ENCODE results near the gene MAP6D1.

MAP6D1 gene

DNA sequence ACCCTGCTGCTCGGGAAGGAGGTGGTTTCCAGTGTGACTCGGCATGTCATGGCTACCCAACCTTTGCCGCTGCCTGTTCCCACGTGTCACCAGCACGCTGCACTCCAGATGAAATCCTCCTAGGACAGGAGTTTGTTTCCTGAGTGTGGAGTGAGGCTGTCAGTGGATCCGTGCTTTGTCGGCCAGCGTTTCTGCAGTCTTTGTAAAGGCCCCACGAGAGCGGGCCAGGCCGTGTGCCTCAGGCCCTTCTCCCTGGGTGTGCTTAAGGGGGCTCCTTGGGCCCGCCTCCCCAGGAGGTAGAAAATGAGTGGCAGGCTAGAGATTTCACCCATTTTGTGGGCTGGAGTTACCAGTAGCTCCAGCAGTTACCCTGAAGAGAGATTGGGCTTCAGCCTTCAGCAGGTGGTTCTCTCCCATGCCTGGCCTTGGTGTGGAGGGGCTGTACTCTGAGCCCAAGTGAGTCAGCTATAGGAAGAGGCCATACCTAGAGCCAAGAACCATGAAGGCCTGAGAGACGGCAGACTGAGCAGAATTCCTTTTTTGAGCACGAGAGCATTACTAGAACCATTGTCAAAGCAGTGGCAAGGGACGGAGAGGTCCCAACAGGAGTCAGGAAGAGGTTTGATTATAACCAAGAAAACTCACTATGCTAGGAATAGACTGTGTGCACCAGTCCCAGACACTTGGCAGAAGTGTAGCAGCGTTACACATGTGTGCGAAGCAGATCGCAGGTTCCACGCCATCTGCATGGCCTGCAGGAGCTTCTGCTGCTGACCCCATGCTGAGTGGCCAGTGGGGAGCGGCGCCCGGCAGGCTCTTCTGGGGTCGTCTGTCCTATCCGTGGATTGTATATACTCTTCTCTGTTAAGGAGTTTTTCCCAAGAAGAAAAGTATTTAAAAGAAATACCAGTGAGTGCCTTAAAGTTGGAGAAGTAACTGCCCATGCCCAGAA is 14.5 kb downstream of the MAP6D1 start:
- no peaks in the 10 kb centered on the region for H3K27me3 ChIP-seq (ENCODE audit: insufficient read depth, low read length, poor library complexity, severe bottlenecking)
- H3K9me2 ChIP-seq (replicated peaks; ENCODE audit: low read depth, low read length): no peaks in the 10 kb centered on the region
- H3K9me3 ChIP-seq (ENCODE audit: insufficient read depth, low read depth, low read length): no peaks in the 10 kb centered on the region
- no peaks in the 10 kb centered on the region for H3K79me2 ChIP-seq (ENCODE audit: insufficient read depth, low read length)
- H3F3A ChIP-seq (ENCODE audit: low read depth): no peaks in the 10 kb centered on the region
- H3K4me2 ChIP-seq (ENCODE audit: low read depth, low read length, poor library complexity, severe bottlenecking): no peak overlapping the region
- H3K4me3 ChIP-seq (ENCODE audit: low read length, poor library complexity, severe bottlenecking): no peak overlapping the region
- peaks cover 65% of the 10 kb centered on the region; the same call in 1 of the 2 replicates for H3K36me3 ChIP-seq (ENCODE audit: insufficient read depth, low read length)
- H2AFZ ChIP-seq (ENCODE audit: low read length): no peak overlapping the region
- no peaks in the 10 kb centered on the region for H4K20me1 ChIP-seq (ENCODE audit: insufficient read depth, low read length, poor library complexity, severe bottlenecking)
- no peaks in the 10 kb centered on the region for H3K4me1 ChIP-seq (ENCODE audit: insufficient read depth, low read length, poor library complexity, severe bottlenecking)
- H3K9ac ChIP-seq (ENCODE audit: low read depth, low read length, poor library complexity, severe bottlenecking): no peak overlapping the region
- no peak for TF ChIP-seq EZH2phosphoT487 (IDR thresholded peaks at IDR 0.05; ENCODE audit: borderline replicate concordance)
- no peak for TF ChIP-seq CTCF (conservative IDR thresholded peaks at IDR 0.05; ENCODE audit: low read length)

GRCh38 chr3:183809270-183809669 is 16.1 kb downstream of the MAP6D1 start:
- no peak overlapping the region for H2AFZ ChIP-seq (ENCODE audit: low read length)
- H3K36me3 ChIP-seq (ENCODE audit: insufficient read depth, low read length): peaks cover 79% of the 10 kb centered on the region; the same call in 1 of the 2 replicates
- no peaks in the 10 kb centered on the region for H3K9me3 ChIP-seq (ENCODE audit: insufficient read depth, low read depth, low read length)
- H3K4me1 ChIP-seq (ENCODE audit: insufficient read depth, low read length, poor library complexity, severe bottlenecking): no peaks in the 10 kb centered on the region
- H3K79me2 ChIP-seq (ENCODE audit: insufficient read depth, low read length): no peaks in the 10 kb centered on the region
- no peaks in the 10 kb centered on the region for H3K27me3 ChIP-seq (ENCODE audit: insufficient read depth, low read length, poor library complexity, severe bottlenecking)
- H3K4me2 ChIP-seq (ENCODE audit: low read depth, low read length, poor library complexity, severe bottlenecking): no peak overlapping the region
- H3F3A ChIP-seq (ENCODE audit: low read depth): no peaks in the 10 kb centered on the region
- TF ChIP-seq CTCF (conservative IDR thresholded peaks at IDR 0.05; ENCODE audit: low read length): no peak
- no peak for TF ChIP-seq EZH2phosphoT487 (IDR thresholded peaks at IDR 0.05; ENCODE audit: borderline replicate concordance)
- H3K9ac ChIP-seq (ENCODE audit: low read depth, low read length, poor library complexity, severe bottlenecking): no peak overlapping the region
- no peak overlapping the region for H3K4me3 ChIP-seq (ENCODE audit: low read length, poor library complexity, severe bottlenecking)
- H3K9me2 ChIP-seq (replicated peaks; ENCODE audit: low read depth, low read length): no peaks in the 10 kb centered on the region
- no peaks in the 10 kb centered on the region for H4K20me1 ChIP-seq (ENCODE audit: insufficient read depth, low read length, poor library complexity, severe bottlenecking)

GRCh38 chr3:183808355-183808754 is 17.0 kb downstream of the MAP6D1 start:
- H2AFZ ChIP-seq (ENCODE audit: low read length): no peak overlapping the region
- H3F3A ChIP-seq (ENCODE audit: low read depth): no peaks in the 10 kb centered on the region
- no peaks in the 10 kb centered on the region for H3K4me1 ChIP-seq (ENCODE audit: insufficient read depth, low read length, poor library complexity, severe bottlenecking)
- no peak overlapping the region for H3K4me3 ChIP-seq (ENCODE audit: low read length, poor library complexity, severe bottlenecking)
- peaks cover 88% of the 10 kb centered on the region; the same call in 1 of the 2 replicates for H3K36me3 ChIP-seq (ENCODE audit: insufficient read depth, low read length)
- H3K9ac ChIP-seq (ENCODE audit: low read depth, low read length, poor library complexity, severe bottlenecking): no peak overlapping the region
- no peak overlapping the region for H3K4me2 ChIP-seq (ENCODE audit: low read depth, low read length, poor library complexity, severe bottlenecking)
- no peaks in the 10 kb centered on the region for H4K20me1 ChIP-seq (ENCODE audit: insufficient read depth, low read length, poor library complexity, severe bottlenecking)
- no peaks in the 10 kb centered on the region for H3K9me3 ChIP-seq (ENCODE audit: insufficient read depth, low read depth, low read length)
- H3K79me2 ChIP-seq (ENCODE audit: insufficient read depth, low read length): no peaks in the 10 kb centered on the region
- TF ChIP-seq CTCF (conservative IDR thresholded peaks at IDR 0.05; ENCODE audit: low read length) (no peak), EZH2phosphoT487 (IDR thresholded peaks at IDR 0.05; ENCODE audit: borderline replicate concordance) (no peak)
- no peaks in the 10 kb centered on the region for H3K9me2 ChIP-seq (replicated peaks; ENCODE audit: low read depth, low read length)
- H3K27me3 ChIP-seq (ENCODE audit: insufficient read depth, low read length, poor library complexity, severe bottlenecking): no peaks in the 10 kb centered on the region

Measured in Loucy (cell line).